ENCODE data around the gene FAM83D.

The FAM83D gene

DNA sequence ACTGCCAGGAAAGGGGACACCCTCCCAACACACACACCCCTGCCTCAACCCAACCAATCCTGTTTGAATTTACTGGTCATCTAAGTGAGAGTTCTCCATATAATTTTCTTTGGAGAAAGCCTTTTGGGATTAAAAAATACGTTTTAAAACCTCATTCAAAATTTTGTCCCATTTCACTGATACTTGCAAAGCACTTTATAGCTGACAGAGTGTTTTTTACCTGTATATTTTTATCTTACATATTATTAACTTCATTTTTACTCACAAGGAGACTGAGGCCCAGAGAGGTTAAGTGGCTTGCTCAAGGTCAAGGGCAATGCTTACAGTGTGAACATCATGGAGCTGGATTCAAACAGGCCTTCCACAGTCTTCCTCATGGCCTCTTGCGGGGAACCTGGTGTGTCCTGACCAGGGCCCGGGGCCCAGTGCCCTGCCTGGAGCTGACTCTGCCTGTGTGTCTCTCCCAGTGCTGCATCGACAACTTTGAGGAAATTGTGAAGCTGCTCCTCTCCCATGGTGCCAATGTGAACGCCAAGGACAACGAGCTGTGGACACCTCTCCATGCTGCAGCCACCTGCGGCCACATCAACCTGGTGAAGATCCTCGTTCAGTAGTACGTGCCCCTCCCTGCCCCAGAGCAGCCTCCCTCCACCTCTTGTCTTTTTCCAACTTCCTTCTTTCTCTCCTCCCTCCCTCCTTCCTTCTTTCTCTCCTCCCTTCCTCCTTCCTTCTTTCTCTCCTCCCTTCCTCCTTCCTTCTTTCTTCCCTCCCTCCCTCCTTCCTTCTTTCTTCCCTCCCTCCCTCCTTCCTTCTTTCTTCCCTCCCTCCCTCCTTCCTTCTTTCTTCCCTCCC lies 30.9 kb upstream of the FAM83D start:
- no peak for DNase-seq

DNA sequence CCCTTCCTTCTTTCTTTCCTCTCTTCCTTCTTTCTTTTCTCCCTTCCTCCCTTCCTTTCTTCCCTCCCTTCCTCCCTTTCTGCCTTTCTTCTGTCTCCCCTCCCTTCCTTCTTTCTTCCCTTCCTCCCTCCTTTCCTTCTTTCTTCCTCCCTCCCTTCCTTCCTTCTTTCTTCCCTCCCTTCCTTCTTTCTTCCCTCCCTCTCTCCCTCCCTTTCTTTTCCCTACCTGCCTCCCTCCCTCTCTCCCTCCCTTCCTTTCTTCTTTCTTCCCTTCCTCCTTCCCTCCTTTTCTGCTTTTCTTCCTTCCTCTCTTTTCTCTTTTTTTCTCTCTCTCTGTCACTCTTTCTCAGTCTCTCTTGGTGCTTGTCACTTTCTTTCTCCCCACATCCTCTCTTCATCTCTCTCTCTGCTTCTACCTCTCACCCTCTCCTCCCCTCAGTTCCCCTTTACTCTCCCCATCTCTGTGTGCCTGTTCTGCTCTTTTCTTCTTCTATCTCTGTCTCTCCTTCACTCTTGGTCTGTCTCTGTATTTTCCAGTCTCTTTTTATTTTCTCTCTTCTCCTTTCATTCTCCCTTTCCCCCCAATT lies 30.1 kb upstream of the FAM83D start:
- no peak for DNase-seq

DNA sequence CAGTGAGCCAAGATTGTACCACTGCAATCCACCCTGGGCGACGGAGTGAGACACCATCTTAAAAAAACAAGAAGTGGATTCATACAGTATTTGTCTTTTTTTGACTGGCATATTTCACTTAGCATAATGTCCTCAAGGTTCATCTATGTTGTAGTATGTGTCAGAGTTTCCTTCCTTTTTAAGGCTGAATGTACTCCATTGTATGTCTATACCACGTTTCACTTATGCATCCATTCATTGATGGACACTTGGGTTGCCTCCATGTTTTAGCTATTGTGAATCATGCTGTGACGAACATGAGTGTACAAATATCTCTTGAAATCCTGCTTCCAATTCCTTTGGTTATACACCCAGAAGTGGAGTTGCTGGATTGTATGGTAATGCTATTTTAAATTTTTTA lies 28.9 kb upstream of the FAM83D start:
- no peak for DNase-seq

DNA sequence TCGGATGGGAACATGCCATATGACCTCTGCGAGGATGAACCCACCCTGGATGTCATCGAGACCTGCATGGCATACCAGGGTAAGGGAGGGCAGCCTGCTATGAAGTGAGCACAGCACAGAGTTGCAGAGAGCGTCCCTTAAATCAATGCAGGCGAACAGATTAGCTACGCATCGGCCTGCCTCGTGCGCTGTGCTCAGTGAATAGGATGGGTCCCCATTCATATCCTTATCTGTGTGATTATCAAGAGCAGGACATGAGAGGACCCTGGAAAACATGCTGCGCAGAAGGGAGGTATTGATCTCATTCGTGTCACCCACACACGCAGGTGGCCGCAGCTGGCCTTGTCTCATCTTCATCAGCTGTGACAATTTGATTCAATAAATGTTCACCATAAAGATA lies 25.6 kb upstream of the FAM83D start:
- DNase-seq, result no peak

DNA sequence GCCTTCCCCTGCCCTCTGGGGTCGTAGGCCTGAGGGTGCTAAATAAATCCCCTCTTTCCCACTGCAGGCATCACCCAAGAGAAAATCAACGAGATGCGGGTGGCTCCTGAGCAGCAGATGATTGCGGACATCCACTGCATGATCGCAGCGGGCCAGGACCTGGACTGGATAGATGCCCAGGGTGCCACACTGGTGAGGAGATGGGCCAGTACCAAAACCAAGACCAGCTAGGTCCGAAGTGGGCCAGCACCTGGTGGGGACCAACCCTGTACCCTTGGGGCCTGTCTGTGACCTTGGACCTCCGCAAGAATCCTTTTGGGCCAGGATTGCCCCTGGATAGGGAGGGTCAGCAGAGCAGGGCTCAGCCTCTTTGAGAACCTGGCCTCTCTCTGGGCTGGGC lies 23.6 kb upstream of the FAM83D start:
- DNase-seq, result no peak

DNA sequence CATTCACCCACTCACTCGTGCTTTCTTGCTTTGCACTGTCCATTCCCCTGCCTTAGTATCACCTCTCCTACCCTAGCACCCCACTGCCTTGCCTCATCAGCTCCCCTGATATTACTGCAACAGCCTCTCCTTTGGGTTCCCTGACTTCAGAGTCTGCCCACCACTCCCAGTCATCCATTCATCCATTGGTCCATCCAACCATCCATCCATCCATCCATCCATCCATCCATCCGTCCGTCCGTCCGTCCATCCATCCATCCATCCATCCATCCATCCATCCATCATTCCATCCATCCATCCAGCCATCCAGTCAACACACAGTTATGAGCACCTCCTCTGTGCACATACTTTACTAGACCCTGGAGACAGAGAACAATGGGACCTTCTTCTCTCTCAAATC lies 22.9 kb upstream of the FAM83D start:
- DNase-seq, result no peak

DNA sequence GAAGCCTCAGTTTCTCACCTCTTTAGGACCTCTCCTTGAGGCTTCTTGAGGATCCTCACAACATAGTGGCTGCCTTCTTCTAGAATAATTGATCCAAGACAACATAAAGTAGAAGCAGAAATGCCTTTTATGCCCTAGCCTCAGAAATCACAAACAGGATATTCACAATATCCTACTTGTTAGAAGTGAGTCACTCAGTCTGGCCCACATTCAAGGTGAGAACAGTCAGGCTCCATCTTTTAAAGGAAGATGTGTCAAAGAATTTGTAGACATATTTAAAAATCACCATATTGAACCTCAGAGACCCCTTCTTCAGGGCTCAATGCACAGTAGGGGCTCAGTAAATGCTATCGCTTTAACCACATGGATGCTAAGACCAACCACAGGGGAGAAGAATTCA lies 20.8 kb upstream of the FAM83D start:
- no peak for DNase-seq

GRCh38 chr20:38907918-38908677 lies 18.1 kb upstream of the FAM83D start:
- no peak for DNase-seq

DNA sequence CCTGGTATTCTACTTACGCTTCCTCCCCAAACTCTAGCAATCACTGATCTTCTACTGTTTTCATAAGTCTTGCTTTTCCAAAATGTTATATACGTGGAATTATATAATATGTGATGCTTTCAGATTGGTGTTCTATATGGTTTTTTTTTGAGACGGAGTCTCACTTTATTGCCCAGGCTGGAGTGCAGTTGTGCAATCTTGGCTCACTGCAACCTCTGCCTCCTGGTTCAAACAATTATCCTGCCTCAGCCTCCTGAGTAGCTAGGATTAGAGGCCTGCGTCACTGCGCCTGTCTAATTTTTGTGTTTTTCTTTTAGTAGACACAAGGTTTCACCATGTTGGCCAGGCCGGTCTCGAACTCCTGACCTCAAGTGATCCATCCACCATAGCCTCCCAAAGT lies 10.9 kb upstream of the FAM83D start:
- no peak for DNase-seq

- no peak for DNase-seq
Measured at GRCh38 chr20:38917657-38918056, 8.6 kb upstream of the FAM83D start.

GRCh38 chr20:38918172-38918571 lies 8.0 kb upstream of the FAM83D start:
- DNase-seq, result no peak

- DNase-seq, result no peak
Measured at GRCh38 chr20:38919683-38920082, 6.5 kb upstream of the FAM83D start.

- DNase-seq, result no peak
Measured at GRCh38 chr20:38920411-38920810, 5.8 kb upstream of the FAM83D start.

GRCh38 chr20:38920851-38921250 lies 5.4 kb upstream of the FAM83D start:
- no peak for DNase-seq

DNA sequence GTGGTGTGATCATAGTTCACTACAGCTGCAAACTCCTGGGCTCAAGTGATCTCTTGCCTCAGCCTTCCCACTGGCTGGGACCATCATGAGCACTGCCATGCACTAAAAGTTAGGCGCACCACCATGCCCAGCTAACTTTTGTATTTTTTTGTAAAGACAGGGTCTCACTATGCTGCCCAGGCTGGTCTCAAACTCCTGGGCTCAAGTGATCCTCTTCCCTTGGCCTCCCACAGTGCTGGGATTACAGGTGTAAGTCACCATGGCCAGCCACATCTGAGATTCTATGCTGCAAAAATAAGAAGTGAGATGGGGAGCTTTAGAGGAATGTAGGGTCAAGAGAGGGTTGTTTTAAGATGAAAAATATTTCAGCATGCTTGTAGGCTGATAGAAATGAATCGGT lies 1.5 kb upstream of the FAM83D start:
- DNase-seq, result no peak

DNA sequence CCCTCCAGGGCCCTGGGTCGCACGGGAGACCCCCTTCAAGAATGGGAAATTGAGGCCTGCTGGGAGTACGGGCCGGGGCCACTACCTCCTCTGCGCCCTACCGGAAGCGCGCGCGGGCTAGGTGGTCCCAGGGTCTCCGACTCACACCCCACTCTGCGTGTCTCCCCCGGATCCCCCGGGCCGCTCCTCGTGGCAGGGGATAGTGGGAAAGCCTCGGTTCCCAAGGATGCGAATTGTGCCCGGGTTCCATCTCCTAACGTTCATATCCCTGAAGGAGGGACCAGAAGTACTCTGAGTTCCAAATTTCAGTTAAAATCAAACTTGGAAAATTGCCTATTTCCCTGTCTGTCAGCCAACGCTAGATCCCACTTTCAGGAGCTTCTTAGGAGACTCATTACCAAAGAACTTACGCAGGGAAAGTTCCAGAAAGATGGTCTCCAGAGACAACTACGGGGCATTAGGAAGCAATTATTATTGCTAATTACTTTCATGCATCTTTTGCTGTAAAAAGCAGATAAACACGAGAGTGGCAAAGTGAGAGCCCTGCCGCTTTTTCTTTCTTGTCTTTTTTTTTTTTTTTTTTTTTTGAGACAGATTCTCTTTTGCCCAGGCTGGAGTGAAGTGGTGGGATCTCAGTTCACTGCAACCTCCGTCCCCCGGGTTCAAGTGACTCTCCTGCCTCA lies 858 bp downstream of the FAM83D start:
- DNase-seq, result no peak

- DNase-seq, result no peak
Measured at GRCh38 chr20:38927902-38928578, 1.8 kb downstream of the FAM83D start.

DNA sequence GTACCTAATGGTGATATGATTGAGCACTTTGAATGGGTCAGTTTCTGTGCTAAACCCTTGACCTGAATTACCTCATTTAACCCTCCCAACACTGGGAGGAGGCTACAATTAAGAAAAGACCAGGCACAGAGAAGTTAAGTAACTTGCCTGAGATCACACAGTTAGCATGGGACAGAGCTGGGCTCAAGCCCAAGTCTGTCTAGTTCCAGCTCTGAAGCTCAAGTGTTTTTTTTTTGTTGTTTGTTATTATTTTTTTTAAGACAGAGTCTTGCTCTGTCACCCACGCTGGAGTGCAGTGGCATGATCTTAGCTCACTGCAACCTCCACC lies 4.0 kb downstream of the FAM83D start:
- no peak for DNase-seq

DNA sequence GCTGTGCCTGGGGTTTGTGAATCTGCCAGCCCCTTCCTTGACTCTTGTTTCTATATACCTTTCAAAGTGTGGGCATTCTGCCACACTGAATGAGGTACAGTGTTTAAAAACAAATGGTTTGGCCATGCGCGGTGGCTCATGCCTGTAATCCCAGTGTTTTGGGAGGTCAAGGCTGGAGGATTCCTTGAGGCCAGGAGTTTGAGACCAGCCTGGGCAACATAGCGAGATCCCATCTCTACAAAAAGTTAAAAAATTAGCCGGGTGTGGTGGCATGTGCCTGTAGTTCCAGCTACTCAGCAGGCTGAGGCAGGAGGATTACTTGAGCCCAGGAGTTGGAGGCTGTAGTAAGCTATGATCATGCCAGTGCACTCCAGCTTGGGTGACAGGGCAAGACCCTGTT lies 5.8 kb downstream of the FAM83D start:
- no peak for DNase-seq

DNA sequence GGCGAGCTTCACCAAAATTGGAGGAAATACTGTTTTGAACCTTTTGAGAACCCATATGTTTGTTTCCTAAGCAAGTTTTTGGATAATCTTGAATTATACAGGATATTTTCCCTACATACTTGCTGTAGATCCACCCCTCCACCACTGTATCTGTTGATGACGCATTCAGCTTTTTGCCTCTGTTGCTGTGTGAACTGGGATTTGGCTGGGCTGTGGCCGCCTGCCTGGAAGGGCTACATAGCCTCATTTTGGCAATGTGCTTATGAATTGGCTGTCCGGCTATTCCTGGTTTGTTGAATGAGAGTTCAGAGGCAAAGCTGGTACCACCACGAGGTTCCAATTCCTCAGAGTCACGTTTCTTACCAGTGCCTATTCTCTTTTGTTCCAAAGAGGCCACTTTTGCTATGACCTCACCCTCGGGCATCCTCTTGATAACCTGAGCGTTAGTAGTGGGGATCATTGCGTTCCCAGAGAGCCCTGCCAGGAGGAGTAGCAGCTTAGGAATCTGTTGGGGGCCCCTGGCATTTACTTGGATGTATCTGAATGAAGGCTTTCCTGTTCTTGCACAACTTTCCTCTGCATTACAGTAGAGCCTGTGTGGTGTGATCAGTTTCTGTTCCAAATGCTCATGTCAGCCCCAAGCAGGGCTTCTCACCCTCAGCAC lies 6.4 kb downstream of the FAM83D start:
- DNase-seq, result no peak

GRCh38 chr20:38934530-38934929 lies 8.3 kb downstream of the FAM83D start:
- DNase-seq, result no peak

DNA sequence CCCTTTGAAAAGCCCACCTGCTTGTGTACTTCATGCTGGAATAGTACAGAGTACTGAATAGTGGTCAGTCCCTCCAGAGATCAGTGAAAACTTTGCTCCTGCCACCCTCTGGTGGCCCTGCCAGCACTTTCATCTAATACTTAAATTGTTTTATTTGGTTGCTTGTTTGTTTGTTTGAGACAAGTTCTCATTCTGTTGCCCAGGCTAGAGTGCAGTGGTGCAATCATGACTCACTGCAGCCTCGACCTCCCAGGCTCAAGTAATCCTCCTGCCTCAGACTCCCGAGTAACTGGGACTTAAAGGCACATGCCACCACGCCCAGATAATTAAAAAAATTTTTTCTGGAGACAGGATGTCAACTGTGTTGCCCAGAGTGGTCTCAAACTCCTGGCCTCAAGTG lies 9.1 kb downstream of the FAM83D start:
- no peak for DNase-seq

Data from activated effector memory CD4-positive, alpha-beta T cell treated with Interleukin-2 at 50 U/mL for 16 hours (primary cell).